Stimulated activated memory B cell treated with anti-CD40 and anti-IgM and Interleukin-4, amounts not matched to agents 10 μg/mL and 1 μg/mL and 100 μg/mL, for 72 hours (primary cell): ENCODE results near the gene KRTAP4-2.
"Not testable (repeated sequence)": the region's sequence is repeated elsewhere in the genome, so short reads cannot be mapped to it uniquely, and the experiment has no call there.

Experiments used
- ATAC-seq: fragments of 150-1000 bp; cut with Tn5 transposase; 2 replicates; pipeline ENCODE4 v1.10.0; 2021
- H3K27ac Mint-ChIP-seq: one replicate; pipeline ENCODE4 v1.8.0; 2022; ENCODE audit warnings: mild to moderate bottlenecking, mixed read lengths
- H3K27me3 Mint-ChIP-seq: one replicate; pipeline ENCODE4 v1.8.0; 2022; ENCODE audit warnings: mixed read lengths
- H3K36me3 Mint-ChIP-seq: one replicate; pipeline ENCODE4 v1.8.0; 2022; ENCODE audit warnings: mixed read lengths
- H3K4me1 Mint-ChIP-seq: one replicate; pipeline ENCODE4 v1.8.0; 2022; ENCODE audit warnings: mixed read lengths
- H3K4me3 Mint-ChIP-seq: one replicate; pipeline ENCODE4 v1.8.0; 2022; ENCODE audit warnings: mild to moderate bottlenecking, moderate library complexity, mixed read lengths
- H3K9me3 Mint-ChIP-seq: one replicate; pipeline ENCODE4 v1.8.0; 2022; ENCODE audit warnings: mixed read lengths

The KRTAP4-2 gene

GRCh38 chr17:41177727-41178271 lies at the start of gene KRTAP4-2:
KRTAP4-2 (minus strand) TSS chr17:41178221; CDS start chr17:41178164, 57 bp downstream.
- Mint-ChIP-seq H3K9me3 (no peaks in the 10 kb centered on the region), H3K27ac (no peak within 1 kb of the TSS), H3K36me3 (no peaks in the 10 kb centered on the region), H3K4me3 (no peak within 1 kb of the TSS), H3K27me3 (no peaks in the 10 kb centered on the region), H3K4me1 (peaks cover 41% of the 10 kb centered on the region)
- no peak for ATAC-seq

GRCh38 chr17:41226598-41227095 lies 48.6 kb upstream of the KRTAP4-2 start, which contains the start of gene KRTAP9-2:
KRTAP9-2 (plus strand) TSS chr17:41226648; CDS start chr17:41226655, 7 bp downstream.
- H3K27ac Mint-ChIP-seq, ATAC-seq, H3K4me3 Mint-ChIP-seq, H3K36me3 Mint-ChIP-seq, H3K9me3 Mint-ChIP-seq, H3K4me1 Mint-ChIP-seq: not testable (repeated sequence)
- H3K27me3 Mint-ChIP-seq = peaks cover 40% of the 10 kb centered on the region

GRCh38 chr17:41226051-41226450 lies 48.0 kb upstream of the KRTAP4-2 start:
- peaks cover 3% of the 10 kb centered on the region for H3K9me3 Mint-ChIP-seq
- no peak overlapping the region for H3K27ac Mint-ChIP-seq
- no peak for ATAC-seq

GRCh38 chr17:41223821-41224220 lies 45.8 kb upstream of the KRTAP4-2 start:
- ATAC-seq = no peak
- peaks cover 9% of the 10 kb centered on the region for H3K9me3 Mint-ChIP-seq
- no peak overlapping the region for H3K27ac Mint-ChIP-seq
- H3K27me3 Mint-ChIP-seq = peaks cover 45% of the 10 kb centered on the region
- H3K36me3 Mint-ChIP-seq = peaks cover 5% of the 10 kb centered on the region
- no peak overlapping the region for H3K4me3 Mint-ChIP-seq
- H3K4me1 Mint-ChIP-seq = no peaks in the 10 kb centered on the region

More at GRCh38 chr17:41226051-41226450, 48.0 kb upstream of the KRTAP4-2 start:
- Mint-ChIP-seq H3K36me3 (no peaks in the 10 kb centered on the region), H3K4me1 (peaks cover 8% of the 10 kb centered on the region), H3K4me3 (no peak overlapping the region), H3K27me3 (peaks cover 41% of the 10 kb centered on the region)

GRCh38 chr17:41215681-41216080 lies 37.7 kb upstream of the KRTAP4-2 start:
- Mint-ChIP-seq H3K36me3 (peaks cover 5% of the 10 kb centered on the region), H3K9me3 (peaks cover 9% of the 10 kb centered on the region), H3K27me3 (peaks cover 88% of the 10 kb centered on the region), H3K4me3 (no peak overlapping the region), H3K4me1 (peaks cover 12% of the 10 kb centered on the region), H3K27ac (no peak overlapping the region)
- ATAC-seq = no peak

GRCh38 chr17:41212524-41213169 lies 34.6 kb upstream of the KRTAP4-2 start:
- Mint-ChIP-seq H3K27ac (no peak overlapping the region), H3K4me3 (no peak overlapping the region), H3K36me3 (no peaks in the 10 kb centered on the region), H3K9me3 (no peaks in the 10 kb centered on the region), H3K4me1 (peaks cover 12% of the 10 kb centered on the region), H3K27me3 (peaks cover 89% of the 10 kb centered on the region)
- ATAC-seq = peak; percentile 45

GRCh38 chr17:41211845-41212466 lies 33.9 kb upstream of the KRTAP4-2 start:
- H3K36me3 Mint-ChIP-seq = no peaks in the 10 kb centered on the region
- H3K27ac Mint-ChIP-seq = no peak overlapping the region
- no peak overlapping the region for H3K4me3 Mint-ChIP-seq
- peaks cover 12% of the 10 kb centered on the region for H3K4me1 Mint-ChIP-seq
- ATAC-seq = no peak
- no peaks in the 10 kb centered on the region for H3K9me3 Mint-ChIP-seq
- peaks cover 84% of the 10 kb centered on the region for H3K27me3 Mint-ChIP-seq

GRCh38 chr17:41199421-41200078 lies 21.5 kb upstream of the KRTAP4-2 start:
- H3K27ac Mint-ChIP-seq = no peak overlapping the region
- no peaks in the 10 kb centered on the region for H3K27me3 Mint-ChIP-seq

GRCh38 chr17:41196068-41196467 lies 18.0 kb upstream of the KRTAP4-2 start:
- Mint-ChIP-seq H3K36me3 (no peaks in the 10 kb centered on the region), H3K27ac (no peak overlapping the region), H3K4me3 (no peak overlapping the region), H3K27me3 (peaks cover 15% of the 10 kb centered on the region), H3K4me1 (no peaks in the 10 kb centered on the region), H3K9me3 (peaks cover 8% of the 10 kb centered on the region)
- ATAC-seq = no peak

More at GRCh38 chr17:41199421-41200078, 21.5 kb upstream of the KRTAP4-2 start:
- Mint-ChIP-seq H3K36me3 (no peaks in the 10 kb centered on the region), H3K4me3 (no peak overlapping the region), H3K9me3 (peaks cover 4% of the 10 kb centered on the region), H3K4me1 (no peaks in the 10 kb centered on the region)
- ATAC-seq = no peak

- Mint-ChIP-seq H3K4me3 (no peak overlapping the region), H3K27me3 (peaks cover 32% of the 10 kb centered on the region), H3K4me1 (no peaks in the 10 kb centered on the region), H3K36me3 (no peaks in the 10 kb centered on the region), H3K9me3 (peaks cover 4% of the 10 kb centered on the region), H3K27ac (peak overlapping the region; percentile 18)
- ATAC-seq = no peak
Observed at GRCh38 chr17:41190328-41190727, 12.3 kb upstream of the KRTAP4-2 start.

- Mint-ChIP-seq H3K27me3 (peaks cover 32% of the 10 kb centered on the region), H3K27ac (peak within 1 kb of the TSS; percentile 18)
- H3K4me3 Mint-ChIP-seq, H3K4me1 Mint-ChIP-seq, ATAC-seq, H3K36me3 Mint-ChIP-seq, H3K9me3 Mint-ChIP-seq: not testable (repeated sequence)
Observed at GRCh38 chr17:41189837-41190318, 11.9 kb upstream of the KRTAP4-2 start, which contains the start of gene KRTAP9-1. KRTAP9-1 (plus strand) TSS chr17:41189887; CDS start chr17:41189887, 0 bp downstream.

- Mint-ChIP-seq H3K4me3 (no peak overlapping the region), H3K27ac (no peak overlapping the region), H3K36me3 (no peaks in the 10 kb centered on the region), H3K9me3 (no peaks in the 10 kb centered on the region), H3K27me3 (peaks cover 34% of the 10 kb centered on the region), H3K4me1 (no peaks in the 10 kb centered on the region)
- ATAC-seq = no peak
Observed at GRCh38 chr17:41186872-41187271, 8.9 kb upstream of the KRTAP4-2 start.

GRCh38 chr17:41185001-41185400 lies 7.0 kb upstream of the KRTAP4-2 start:
- H3K36me3 Mint-ChIP-seq = no peaks in the 10 kb centered on the region
- no peak overlapping the region for H3K27ac Mint-ChIP-seq
- no peaks in the 10 kb centered on the region for H3K9me3 Mint-ChIP-seq
- H3K27me3 Mint-ChIP-seq = peaks cover 15% of the 10 kb centered on the region
- H3K4me1 Mint-ChIP-seq = no peaks in the 10 kb centered on the region
- no peak for ATAC-seq
- H3K4me3 Mint-ChIP-seq = no peak overlapping the region

- Mint-ChIP-seq H3K27ac (no peak within 1 kb of the TSS), H3K27me3 (peaks cover 10% of the 10 kb centered on the region), H3K36me3 (no peaks in the 10 kb centered on the region), H3K4me1 (no peaks in the 10 kb centered on the region), H3K4me3 (no peak within 1 kb of the TSS), H3K9me3 (no peaks in the 10 kb centered on the region)
- no peak for ATAC-seq
Observed at GRCh38 chr17:41184480-41184961, 6.5 kb upstream of the KRTAP4-2 start, which contains the start of gene KRTAP4-1. KRTAP4-1 (minus strand) TSS chr17:41184911; CDS start chr17:41184854, 57 bp downstream.
